Measurements from ENCODE around the gene AIFM3.
"Not testable (repeated sequence)": the region's sequence is repeated elsewhere in the genome, so short reads cannot be mapped to it uniquely, and the experiment has no call there.

The AIFM3 gene

DNA sequence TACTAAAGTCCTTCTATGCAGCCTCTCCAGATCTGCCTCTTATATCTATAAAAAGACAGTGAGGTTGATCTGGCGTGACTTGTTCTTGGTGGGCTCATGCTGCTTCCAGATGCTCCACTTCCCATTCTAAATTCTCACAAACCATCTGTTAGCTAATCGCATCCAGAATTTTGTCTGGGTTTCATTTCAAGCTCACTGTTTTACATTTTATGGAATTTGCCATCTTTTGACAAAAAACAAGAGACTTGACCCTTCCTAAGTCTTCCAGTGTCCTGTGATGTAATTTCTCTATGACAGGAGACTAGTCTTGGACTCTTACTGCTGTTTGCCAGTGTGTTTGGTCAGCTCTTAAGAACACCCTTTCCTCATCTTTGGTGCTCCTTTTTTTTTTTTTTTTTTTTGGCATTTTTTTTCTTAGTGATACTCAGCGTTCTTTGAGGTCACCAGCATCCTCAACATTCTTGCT is 26.8 kb upstream of the AIFM3 start:
- DNase-seq = peak in 2 of 58 donors; percentile 27 to 31

DNA sequence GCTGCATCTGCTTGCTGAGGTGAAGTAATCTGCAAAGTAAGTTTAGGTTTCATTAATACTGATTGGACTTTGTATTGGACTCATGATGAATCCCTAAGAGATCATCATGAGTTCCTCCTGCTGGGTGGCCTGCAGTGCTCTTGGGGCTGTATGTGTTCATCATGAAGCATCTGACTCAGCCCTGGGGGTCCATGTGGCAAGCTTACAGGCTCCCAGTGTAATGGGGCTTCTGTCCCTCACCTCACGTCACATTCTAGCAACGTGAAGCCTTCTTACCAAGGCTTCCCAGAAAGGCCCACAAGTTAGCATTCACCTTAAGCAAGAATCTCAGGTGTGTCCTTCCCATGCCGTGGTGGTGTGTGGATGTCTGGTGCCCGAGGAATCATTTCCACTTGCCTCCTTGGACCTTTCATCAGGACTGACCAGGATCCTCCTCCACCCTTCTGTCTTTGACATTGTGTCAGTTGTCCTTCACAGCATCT is 26.1 kb upstream of the AIFM3 start:
- no peak for DNase-seq

DNA sequence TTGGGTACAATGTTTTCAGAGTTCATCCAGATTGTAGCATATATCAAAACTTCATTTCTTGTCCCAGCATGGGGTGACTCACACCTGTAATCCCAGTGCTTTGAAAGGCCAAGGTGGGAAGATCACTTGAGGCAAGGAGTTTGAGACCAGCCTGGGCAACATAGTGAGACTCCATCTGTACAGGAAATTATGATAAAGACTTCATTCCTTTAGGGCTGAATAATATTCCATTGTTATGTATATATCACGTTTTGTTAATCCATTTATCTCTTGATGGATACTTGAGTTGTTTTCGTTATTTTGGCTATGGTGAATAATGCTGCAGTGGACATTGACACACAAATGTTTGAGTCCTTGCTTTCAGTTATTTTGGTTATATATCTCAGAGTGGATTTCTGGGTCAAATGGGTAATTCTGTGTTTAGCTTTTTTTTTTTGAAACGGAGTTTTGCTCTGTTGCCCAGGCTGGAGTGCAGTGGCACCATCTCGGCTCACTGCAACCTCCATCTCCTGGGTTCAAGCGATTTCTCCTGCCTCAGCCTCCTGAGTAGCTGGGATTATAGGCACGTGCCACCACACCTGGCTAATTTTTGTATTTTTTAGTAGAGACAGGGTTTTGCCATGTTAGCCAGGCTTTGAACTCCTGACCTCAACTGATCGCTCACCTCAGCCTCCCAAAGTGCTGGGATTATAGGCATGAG is 24.7 kb upstream of the AIFM3 start:
- not testable (repeated sequence) for DNase-seq

DNA sequence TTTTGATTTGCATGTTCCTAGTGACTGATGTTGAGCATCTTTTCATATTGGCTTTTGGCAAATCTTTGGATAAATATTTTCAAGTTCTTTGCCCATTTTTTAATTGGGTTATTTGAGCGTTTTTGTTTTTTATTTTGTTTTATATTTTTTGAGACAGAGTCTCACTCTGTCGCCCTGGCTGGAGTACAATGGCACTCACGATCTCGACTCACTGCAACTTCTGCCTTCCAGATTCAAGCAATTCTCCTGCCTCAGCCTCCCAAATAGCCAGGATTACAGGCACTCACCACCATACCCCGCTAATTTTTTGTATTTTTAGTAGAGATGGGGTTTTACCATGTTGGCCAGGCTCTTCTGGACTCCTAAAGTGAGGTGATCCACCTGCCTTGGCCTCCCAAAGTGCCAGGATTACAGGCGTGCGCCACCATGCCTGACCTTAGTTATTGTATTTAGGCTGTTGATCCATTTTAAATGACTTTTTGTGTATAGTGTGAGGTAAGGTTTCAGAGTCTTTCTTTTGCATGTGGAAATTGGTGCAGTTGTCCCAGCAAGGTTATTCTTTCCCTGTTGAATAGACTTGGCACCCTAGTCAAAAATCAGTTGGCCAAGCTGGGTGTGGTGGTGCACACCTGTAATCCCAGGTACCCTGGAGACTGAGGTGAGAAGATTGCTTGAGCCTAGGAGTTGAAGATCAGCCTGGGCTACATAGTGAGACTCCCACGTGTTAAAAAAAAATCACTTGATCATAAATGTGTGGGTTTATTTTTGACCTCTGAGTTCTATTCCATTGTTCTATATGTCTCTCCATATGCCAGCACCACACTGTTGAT is 23.7 kb upstream of the AIFM3 start:
- DNase-seq = no peak

DNA sequence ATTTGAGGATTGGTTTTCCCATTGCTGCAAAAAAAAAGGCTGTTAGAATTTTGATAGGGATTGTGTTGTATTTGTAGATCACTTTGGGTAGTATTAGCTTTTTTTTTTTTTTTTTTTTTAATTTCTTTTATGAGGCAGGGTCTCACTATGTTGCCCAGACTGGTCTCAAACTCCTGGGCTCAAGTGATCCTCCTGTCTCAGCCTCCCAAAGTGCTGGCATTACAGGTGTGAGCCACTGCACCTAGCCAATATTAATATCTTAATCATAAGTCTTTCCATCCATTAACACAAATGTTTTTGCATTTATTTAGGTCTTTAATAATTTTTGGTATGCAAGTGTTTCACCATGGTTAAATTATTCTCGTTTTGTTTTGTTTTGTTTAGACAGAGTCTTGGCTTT is 23.0 kb upstream of the AIFM3 start:
- no peak for DNase-seq

GRCh38 chr22:20945578-20945934 is 21.5 kb upstream of the AIFM3 start:
- DNase-seq = no peak

GRCh38 chr22:20946080-20946986 is 20.7 kb upstream of the AIFM3 start:
- no peak for DNase-seq

GRCh38 chr22:20946991-20947390 is 20.1 kb upstream of the AIFM3 start:
- DNase-seq = no peak

GRCh38 chr22:20948450-20948849 is 18.6 kb upstream of the AIFM3 start:
- DNase-seq = no peak

- no peak for DNase-seq
Measured at GRCh38 chr22:20948989-20949388, 18.1 kb upstream of the AIFM3 start.

GRCh38 chr22:20949698-20950183 is 17.3 kb upstream of the AIFM3 start:
- no peak for DNase-seq

- no peak for DNase-seq
Measured at GRCh38 chr22:20951151-20951931, 15.7 kb upstream of the AIFM3 start.

DNA sequence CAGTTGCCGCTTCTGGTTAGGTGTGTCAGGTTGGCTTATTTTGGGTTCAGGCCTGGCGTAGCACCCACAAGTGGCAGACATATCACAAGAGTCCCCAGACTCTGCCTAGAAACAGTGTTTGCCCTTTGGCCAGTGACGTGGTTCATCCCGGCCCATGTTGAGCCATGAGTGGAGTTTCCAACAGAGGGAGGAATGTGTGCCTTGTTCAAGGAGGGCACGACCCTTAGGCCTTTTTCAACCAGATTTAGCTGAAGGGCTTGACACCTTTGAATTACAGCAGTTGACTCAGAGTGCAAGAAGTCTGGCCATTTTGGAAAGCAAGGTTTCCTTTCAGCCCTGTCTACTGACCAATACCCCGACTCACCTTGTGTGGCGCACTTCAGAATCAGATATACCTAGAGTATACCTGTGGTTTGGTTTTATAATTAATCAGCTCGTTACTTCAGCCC is 15.1 kb upstream of the AIFM3 start:
- DNase-seq = no peak

DNA sequence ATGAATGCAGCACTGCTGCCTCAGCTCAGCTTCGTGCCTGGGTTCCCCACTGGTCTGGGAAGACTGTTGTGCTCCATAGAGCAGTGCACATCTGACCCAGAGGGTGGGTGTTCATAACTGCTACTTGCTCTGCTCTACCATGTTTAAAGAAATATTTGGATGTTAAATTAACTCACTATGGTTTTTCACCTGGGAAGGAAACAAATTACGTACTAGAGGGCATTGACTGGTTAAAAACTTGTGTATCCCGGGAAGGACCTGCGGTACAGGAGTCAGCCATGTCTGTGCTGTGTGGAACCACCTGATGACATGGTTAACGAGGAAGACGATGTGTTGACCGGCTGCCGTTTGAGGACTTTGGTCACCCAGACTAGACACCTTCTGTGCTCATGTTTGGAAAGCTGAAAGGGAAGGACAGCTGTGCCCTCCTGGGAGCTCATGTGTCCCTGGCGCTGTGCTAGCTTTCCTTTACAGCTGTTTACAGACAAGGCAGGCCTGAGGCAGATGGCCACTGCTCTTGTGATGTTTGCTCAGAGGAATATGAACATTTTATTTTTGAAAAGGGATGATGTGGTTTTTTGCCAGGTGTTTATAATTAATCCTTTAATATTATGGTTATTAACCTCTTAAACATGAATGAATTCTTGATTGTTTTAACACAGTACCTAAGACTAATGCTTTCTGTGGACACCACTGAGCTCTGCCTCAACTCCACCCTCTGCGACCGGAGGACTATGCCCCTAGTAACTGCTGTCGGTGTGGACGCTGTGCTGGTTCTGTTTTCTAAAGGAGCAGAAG is 14.3 kb upstream of the AIFM3 start:
- DNase-seq = no peak

- DNase-seq = no peak
Measured at GRCh38 chr22:20953342-20953608, 13.8 kb upstream of the AIFM3 start.

DNA sequence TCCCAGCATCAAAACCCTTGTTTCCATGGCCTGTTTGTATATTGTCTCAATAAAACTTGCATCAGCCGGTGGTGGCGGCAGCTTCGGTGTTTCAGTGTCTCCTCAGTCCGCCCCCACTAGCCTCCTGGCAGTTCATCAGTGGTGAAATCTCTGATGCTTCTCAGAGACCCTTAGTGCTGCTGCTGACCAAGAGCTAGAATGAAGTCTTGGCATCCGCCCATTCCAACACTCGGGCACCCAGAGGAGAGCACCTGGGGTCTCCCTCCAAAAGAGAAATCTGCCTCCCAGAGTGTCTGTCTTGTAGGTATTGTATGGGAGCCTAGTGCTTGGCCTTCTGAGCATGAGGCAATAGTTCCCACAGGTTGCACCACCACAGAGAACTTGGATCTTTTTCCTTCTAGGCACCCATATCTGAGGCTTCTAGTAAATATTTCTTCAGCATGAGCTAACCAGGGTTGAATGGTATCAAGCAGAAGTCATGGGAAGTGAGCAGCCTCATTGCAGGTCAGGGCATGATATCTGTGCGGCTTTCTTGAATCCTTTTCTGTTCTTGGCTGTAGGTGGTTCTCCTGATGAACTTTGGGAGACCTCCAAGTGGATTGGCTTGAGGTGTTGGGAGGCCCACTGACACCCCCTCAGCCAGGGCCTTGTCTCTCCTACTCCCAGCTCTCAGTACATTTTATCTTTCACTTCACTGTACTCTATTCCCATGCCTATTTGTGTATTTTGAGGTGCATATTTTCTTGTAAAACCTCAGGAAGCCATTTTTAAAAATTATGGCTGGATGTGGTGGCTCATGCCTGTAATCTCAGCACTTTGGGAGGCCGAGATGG is 13.2 kb upstream of the AIFM3 start:
- DNase-seq = no peak

GRCh38 chr22:20955548-20955947 is 11.5 kb upstream of the AIFM3 start:
- no peak for DNase-seq

DNA sequence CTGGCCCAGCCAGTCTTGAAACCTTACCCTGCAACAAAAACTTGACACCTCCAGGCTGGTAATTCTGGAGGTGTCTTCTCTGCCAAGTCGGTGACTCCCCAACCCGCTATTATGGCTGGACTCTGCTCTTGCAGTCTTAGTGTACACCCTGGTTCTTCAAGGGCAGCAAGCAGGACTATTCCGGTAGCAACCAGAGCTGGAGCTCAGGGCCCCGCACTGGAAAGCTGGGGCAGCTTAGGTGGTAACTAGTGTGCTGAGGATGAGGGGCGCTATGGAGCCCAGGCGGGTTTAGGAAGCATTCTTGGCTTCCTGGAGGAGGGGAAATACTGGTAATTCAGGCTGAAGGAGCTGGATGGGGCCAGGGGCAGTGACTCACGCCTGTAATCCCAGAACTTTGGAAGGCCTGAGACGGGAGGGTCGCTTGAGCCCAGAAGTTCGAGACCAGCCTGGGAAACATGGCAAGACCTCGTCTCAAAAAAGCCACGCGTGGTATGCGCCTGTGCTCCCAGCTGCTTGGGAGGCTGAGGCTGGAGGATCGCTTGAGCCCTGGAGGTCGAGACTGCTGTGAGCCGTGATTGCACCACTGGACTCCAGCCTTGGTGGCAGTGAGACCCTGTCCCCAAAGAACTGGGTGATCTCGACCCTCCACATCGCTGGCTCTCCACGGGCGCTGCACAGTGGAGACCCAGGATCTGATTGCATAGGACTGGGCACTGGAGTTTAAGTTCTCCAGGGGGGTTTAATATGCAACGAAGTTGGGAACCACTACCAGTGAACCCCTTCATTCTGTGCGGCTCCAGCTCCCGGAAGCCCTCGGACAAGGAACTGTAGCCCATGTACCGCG is 10.6 kb upstream of the AIFM3 start:
- no peak for DNase-seq

All from anterior cingulate cortex (tissue), 58 donors.